ENCODE data around the gene CATSPERZ. TPM values are rescaled to one million over a fixed set of nuclear protein-coding genes. Genes with fewer than 3 reads are reported as not detected.

CATSPERZ gene, protein sequence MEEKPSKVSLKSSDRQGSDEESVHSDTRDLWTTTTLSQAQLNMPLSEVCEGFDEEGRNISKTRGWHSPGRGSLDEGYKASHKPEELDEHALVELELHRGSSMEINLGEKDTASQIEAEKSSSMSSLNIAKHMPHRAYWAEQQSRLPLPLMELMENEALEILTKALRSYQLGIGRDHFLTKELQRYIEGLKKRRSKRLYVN
- total RNA-seq (not detected), polyA plus RNA-seq (ENCODE audit: insufficient read depth, low read depth, low replicate concordance) (not detected)
- long read RNA-seq, donor 1 = 0 reads
- long read RNA-seq, donor 2 = 0 reads
- long read RNA-seq, donor 3, partial matches to known transcripts = 0 of 1 reads
- long read RNA-seq, donor 3, other reads (novel, unspliced or antisense) = 0 of 1 reads
- long read RNA-seq, donor 4 = 0 reads
- long read RNA-seq, donor 5 = 0 reads
- long read RNA-seq, donor 6 = 0 reads
- long read RNA-seq, donor 7 = 0 reads
- long read RNA-seq, donor 8 = 0 reads
- long read RNA-seq, donor 9 = 0 reads
- long read RNA-seq, donor 10 = 0 reads

DNA sequence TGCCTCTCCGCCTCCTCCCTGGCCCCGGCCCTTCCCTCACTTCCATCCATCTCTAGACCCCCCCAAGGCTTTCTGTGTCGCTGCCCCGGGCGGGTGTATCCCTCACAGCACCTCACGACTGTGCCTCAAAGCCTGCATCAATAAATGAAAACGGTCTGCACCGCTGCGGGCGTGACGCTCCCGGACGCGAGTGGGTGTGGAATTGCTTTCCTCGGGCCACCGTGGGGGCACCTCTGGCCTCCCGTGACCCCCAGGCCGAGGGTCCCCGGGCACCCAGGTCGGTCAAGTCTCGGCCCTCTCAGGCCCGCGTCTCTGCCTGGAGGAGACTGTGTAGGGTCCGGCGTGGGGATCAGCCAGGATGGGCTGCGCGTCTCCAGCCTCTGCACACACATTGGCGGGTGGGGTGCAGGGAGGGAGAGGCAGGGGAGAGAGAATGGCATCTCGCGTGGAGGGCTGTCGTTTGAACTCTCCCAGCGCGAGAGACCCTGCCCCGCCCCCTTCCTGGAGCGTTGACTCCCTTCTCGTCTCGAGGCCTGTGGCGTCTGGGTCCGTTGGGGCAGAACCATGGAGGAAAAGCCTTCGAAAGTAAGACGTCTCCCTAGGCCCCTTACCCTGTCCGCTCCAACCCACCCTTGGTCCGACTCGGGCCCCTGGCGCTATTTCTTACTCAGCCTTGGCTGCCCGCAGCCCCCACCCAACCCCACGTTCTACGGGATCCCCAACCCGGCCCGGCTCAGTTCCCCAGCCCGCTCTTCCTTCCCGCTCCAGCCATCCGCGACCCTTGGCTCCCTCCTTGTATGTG is at the start of gene CATSPERZ:
Gene CATSPERZ, plus strand, starts transcription at position 512 of the 802 bp plus-strand sequence. Its CDS starts 53 bp downstream, at position 565.
- FAIRE-seq = no peak
- peaks cover 39% of the 10 kb centered on the region for H3K27me3 ChIP-seq (ENCODE audit: control insufficient read depth, insufficient read depth, low read length)
- intact Hi-C loops (cut with DNase I) = loop anchor here (5.0 kb wide), 1 partner anchor 108 kb away; no protein-coding TSS in a partner anchor

DNA sequence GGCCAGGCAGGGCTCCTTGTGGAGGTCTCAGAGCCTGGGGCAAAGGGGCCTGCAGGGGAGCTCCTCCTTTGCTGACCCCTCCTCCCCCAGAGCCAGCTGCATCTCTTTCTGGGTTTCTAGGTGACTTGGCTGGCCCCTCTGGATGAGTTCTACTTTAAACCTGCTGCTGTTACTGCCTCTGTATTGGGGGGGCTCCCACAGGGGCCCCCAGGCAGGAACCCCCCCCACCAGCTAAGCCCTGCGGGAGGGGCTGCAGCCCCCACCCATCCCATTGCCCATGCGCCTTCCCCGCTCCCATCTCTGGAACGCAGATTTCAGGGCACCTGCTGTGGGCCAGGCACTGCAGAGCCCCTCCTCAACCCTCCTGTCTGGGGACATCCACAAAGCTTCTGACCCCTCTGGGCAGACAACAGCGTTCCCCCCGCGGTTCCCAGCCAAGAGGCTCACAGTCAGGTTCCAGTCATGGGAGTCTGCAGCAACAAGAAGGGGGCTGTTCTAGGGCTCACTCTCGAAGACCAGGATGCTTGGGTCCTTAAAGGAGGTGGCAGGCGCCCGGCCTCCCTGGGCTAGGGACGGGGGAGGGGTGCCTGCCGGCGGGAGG is 49.6 kb upstream of the CATSPERZ start:
- Histone ChIP-seq H3K9ac (ENCODE audit: low read length in 3 of 3) (no peak overlapping the region), H3K27me3 (ENCODE audit: control insufficient read depth, insufficient read depth, low read length) (no peaks in the 10 kb centered on the region), H3K9me3 (ENCODE audit: control insufficient read depth in 2 of 3, insufficient read depth in 1 of 3, low read length in 3 of 3) (no peaks in the 10 kb centered on the region), H3K36me3 (ENCODE audit: control insufficient read depth in 2 of 3, insufficient read depth in 3 of 3, low read length in 3 of 3) (no peaks in the 10 kb centered on the region), H3K4me3 (ENCODE audit: low read length in 3 of 3) (peak overlapping the region in 1 of 3 donors; percentile 52), H3K4me1 (ENCODE audit: control insufficient read depth in 2 of 3, insufficient read depth in 2 of 3, low read depth in 1 of 3, low read length in 3 of 3) (peaks cover 0 to 32% (median 5%) of the 10 kb centered on the region in 3 donors), H3K27ac (ENCODE audit: low read depth in 2 of 2, low read length in 2 of 2) (no peak overlapping the region)
- TF ChIP-seq CTCF (IDR thresholded peaks at IDR 0.05; ENCODE audit: borderline replicate concordance, extremely low read depth, insufficient read depth) = no peak
- intact Hi-C loops (cut with DNase I) = no loop called here
- peak in 1 of 5 donors; percentile 77 for DNase-seq
- no peak for FAIRE-seq

More for the DNA sequence above, at the start of gene CATSPERZ:
- peaks cover 0 to 26% (median 0%) of the 10 kb centered on the region in 3 donors for H3K4me1 ChIP-seq (ENCODE audit: control insufficient read depth in 2 of 3, insufficient read depth in 2 of 3, low read depth in 1 of 3, low read length in 3 of 3)
- H3K4me3 ChIP-seq (ENCODE audit: low read length in 3 of 3) = peak within 1 kb of the TSS; percentile 11 to 53 (median 45)
- DNase-seq = peak in 4 of 5 donors; percentile 25 to 80 (median 62)
- no peak within 1 kb of the TSS for H3K27ac ChIP-seq (ENCODE audit: low read depth in 2 of 2, low read length in 2 of 2)
- TF ChIP-seq CTCF (IDR thresholded peaks at IDR 0.05; ENCODE audit: borderline replicate concordance, extremely low read depth, insufficient read depth) = no peak
- peak within 1 kb of the TSS in 1 of 3 donors; percentile 26 for H3K9ac ChIP-seq (ENCODE audit: low read length in 3 of 3)
- H3K36me3 ChIP-seq (ENCODE audit: control insufficient read depth in 2 of 3, insufficient read depth in 3 of 3, low read length in 3 of 3) = no peaks in the 10 kb centered on the region
- H3K9me3 ChIP-seq (ENCODE audit: control insufficient read depth in 2 of 3, insufficient read depth in 1 of 3, low read length in 3 of 3) = no peaks in the 10 kb centered on the region

- no peaks in the 10 kb centered on the region for H3K27me3 ChIP-seq (ENCODE audit: control insufficient read depth, insufficient read depth, low read length)
- peaks cover 0 to 6% (median 0%) of the 10 kb centered on the region in 3 donors for H3K36me3 ChIP-seq (ENCODE audit: control insufficient read depth in 2 of 3, insufficient read depth in 3 of 3, low read length in 3 of 3)
- peak in 4 of 5 donors; percentile 53 to 89 (median 72) for DNase-seq
- H3K4me3 ChIP-seq (ENCODE audit: low read length in 3 of 3) = peak within 1 kb of the TSS; percentile 57 to 74 (median 71)
- peak; percentile 81 for TF ChIP-seq CTCF (IDR thresholded peaks at IDR 0.05; ENCODE audit: borderline replicate concordance, extremely low read depth, insufficient read depth)
- no peak for FAIRE-seq
- H3K9ac ChIP-seq (ENCODE audit: low read length in 3 of 3) = peak within 1 kb of the TSS in 2 of 3 donors; percentile 78 to 80
- H3K9me3 ChIP-seq (ENCODE audit: control insufficient read depth in 2 of 3, insufficient read depth in 1 of 3, low read length in 3 of 3) = no peaks in the 10 kb centered on the region
- H3K27ac ChIP-seq (ENCODE audit: low read depth in 2 of 2, low read length in 2 of 2) = peak within 1 kb of the TSS; percentile 7 to 32
- intact Hi-C loops (cut with DNase I) = no loop called here
- H3K4me1 ChIP-seq (ENCODE audit: control insufficient read depth in 2 of 3, insufficient read depth in 2 of 3, low read depth in 1 of 3, low read length in 3 of 3) = peaks cover 0 to 26% (median 5%) of the 10 kb centered on the region in 3 donors
Measured at GRCh38 chr11:64251016-64251752, 49.0 kb upstream of the CATSPERZ start, which contains the start of gene PLCB3. Gene PLCB3 (plus strand): TSS chr11:64251530. CDS start chr11:64251650, 120 bp downstream.

All from kidney (tissue), 22 donors.